DMS53 treated with DMSO at 0.1 percent for 48 hours (cell line): Measurements from ENCODE around the gene ASCL5.

Experiments
- DNase-seq: peaks from one replicate; lab custom pipeline; 2025; ENCODE audit not compliant: unreplicated experiment; lab: John Stamatoyannopoulos, UW

Gene ASCL5

GRCh38 chr1:201111672-201112071, 15.3 kb downstream of the ASCL5 start:
- no peak for DNase-seq

GRCh38 chr1:201111156-201111555, 15.8 kb downstream of the ASCL5 start:
- no peak for DNase-seq

- DNase-seq: no peak
Measured at GRCh38 chr1:201110616-201111015, 16.4 kb downstream of the ASCL5 start.

- DNase-seq: no peak
Measured at GRCh38 chr1:201110138-201110537, 16.8 kb downstream of the ASCL5 start.

GRCh38 chr1:201109651-201110050, 17.3 kb downstream of the ASCL5 start:
- DNase-seq: no peak

- DNase-seq: no peak
Measured at GRCh38 chr1:201108614-201109013, 18.4 kb downstream of the ASCL5 start.

- DNase-seq: no peak
Measured at GRCh38 chr1:201105688-201106087, 21.3 kb downstream of the ASCL5 start.

- no peak for DNase-seq
Measured at GRCh38 chr1:201104141-201104540, 22.8 kb downstream of the ASCL5 start.

GRCh38 chr1:201103666-201104065, 23.3 kb downstream of the ASCL5 start:
- DNase-seq: no peak

GRCh38 chr1:201100169-201100930, 26.6 kb downstream of the ASCL5 start:
- DNase-seq: no peak

- DNase-seq: no peak
Measured at GRCh38 chr1:201098992-201099677, 27.8 kb downstream of the ASCL5 start.

- no peak for DNase-seq
Measured at GRCh38 chr1:201096977-201097856, 29.8 kb downstream of the ASCL5 start.

GRCh38 chr1:201096041-201096461, 30.9 kb downstream of the ASCL5 start:
- no peak for DNase-seq

GRCh38 chr1:201095581-201095980, 31.4 kb downstream of the ASCL5 start:
- no peak for DNase-seq

GRCh38 chr1:201094832-201095231, 32.2 kb downstream of the ASCL5 start:
- no peak for DNase-seq

GRCh38 chr1:201093962-201094361, 33.0 kb downstream of the ASCL5 start:
- no peak for DNase-seq

- DNase-seq: no peak
Measured at GRCh38 chr1:201093561-201093960, 33.4 kb downstream of the ASCL5 start.

GRCh38 chr1:201092738-201093137, 34.2 kb downstream of the ASCL5 start:
- DNase-seq: no peak

- no peak for DNase-seq
Measured at GRCh38 chr1:201091256-201091655, 35.7 kb downstream of the ASCL5 start.

GRCh38 chr1:201090541-201090940, 36.4 kb downstream of the ASCL5 start:
- DNase-seq: no peak

- DNase-seq: no peak
Measured at GRCh38 chr1:201089596-201089995, 37.4 kb downstream of the ASCL5 start.
